Endothelial cell of umbilical vein (primary cell): ENCODE measurements around the gene IL10RA. TPM values are rescaled to one million over a fixed set of nuclear protein-coding genes. Genes with fewer than 3 reads are reported as not detected.

Source experiments
- BruUV-seq: library from RNA; stranded (reverse); fragments of 400-500 nt; replicated peaks from 2 replicates; lab custom pipeline; 2021; lab: Mats Ljungman, UMichigan
- CTCF ChIA-PET: fragments of 300-600, 350-600 bp; sonication (Branson Sonifier 250); formaldehyde crosslinking; loops from one replicate; lab custom pipeline; 2021; ENCODE audit warnings: antibody characterized with exemption, inconsistent platforms; lab: Charles Lee
- POLR2A ChIA-PET: fragments of 300-600, 350-600 bp; sonication (Branson Sonifier 250); formaldehyde crosslinking; loops from one replicate; lab custom pipeline; 2021; ENCODE audit warnings: antibody characterized with exemption, inconsistent platforms; lab: Charles Lee
- DNase-seq: peaks from one replicate; pipeline ENCODE4 v3.0.0-alpha.2; 2011; ENCODE audit warnings: low read depth, low spot score
- FAIRE-seq: peaks from 2 replicates; lab custom pipeline; 2011; peaks lifted over from hg19 to GRCh38; lab: Jason Lieb, UNC
- H2AFZ ChIP-seq: 2 replicates; pipeline ENCODE4 v1.6.0; 2012; ENCODE audit warnings: low read depth, low read length, control low read depth, inconsistent platforms
- H3K27ac ChIP-seq: 2 replicates; pipeline ENCODE4 v1.5.1; 2011; ENCODE audit warnings: low read depth, mild to moderate bottlenecking, control low read depth, low read length, moderate library complexity; ENCODE audit not compliant: insufficient read depth
- H3K27me3 ChIP-seq, 2 experiments: 2 replicates each; pipeline versions ENCODE4 v1.6.0 to v1.6.1; 2011; ENCODE audit warnings: low read length in 2 of 2, mixed read lengths in 1 of 2; ENCODE audit not compliant: control insufficient read depth in 2 of 2, insufficient read depth in 2 of 2
- H3K36me3 ChIP-seq, 2 experiments: 2 replicates in 1 of 2; 3 replicates in 1 of 2; pipeline ENCODE4 v1.5.1; 2011; ENCODE audit warnings: low read length in 2 of 2, mild to moderate bottlenecking in 1 of 2, moderate library complexity in 1 of 2; ENCODE audit not compliant: control insufficient read depth in 2 of 2, insufficient read depth in 2 of 2; ENCODE audit errors: extremely low read depth in 1 of 2
- H3K4me1 ChIP-seq: 3 replicates; pipeline ENCODE4 v1.5.1; 2011; ENCODE audit warnings: mild to moderate bottlenecking, low read length; ENCODE audit not compliant: control insufficient read depth, insufficient read depth; ENCODE audit errors: extremely low read depth
- H3K4me2 ChIP-seq: 2 replicates; pipeline ENCODE4 v1.6.1; 2011; ENCODE audit warnings: low read length, control low read depth, mixed read lengths; ENCODE audit not compliant: insufficient read depth
- H3K4me3 ChIP-seq, 3 experiments: fragments of 200-600 bp in 1 of 3; sonication (generic), shearing (Covaris generic) in 1 of 3; replicated peaks in 1 of 3; 2 replicates each; pipeline ENCODE4 v1.5.1; 2011 to 2016; ENCODE audit warnings: control low read depth in 3 of 3, low read length in 3 of 3, mild to moderate bottlenecking in 2 of 3, inconsistent platforms in 1 of 3, low read depth in 1 of 3, moderate library complexity in 1 of 3; ENCODE audit not compliant: insufficient read depth in 1 of 3
- H3K79me2 ChIP-seq: 2 replicates; pipeline ENCODE4 v1.6.0; 2012; ENCODE audit warnings: low read length, inconsistent platforms; ENCODE audit not compliant: control insufficient read depth, insufficient read depth
- H3K9ac ChIP-seq: replicated peaks from 2 replicates; pipeline ENCODE3; 2011; ENCODE audit warnings: low read length, control low read depth; ENCODE audit not compliant: insufficient read depth; ENCODE audit errors: extremely low read depth
- H3K9me1 ChIP-seq: replicated peaks from 3 replicates; pipeline ENCODE4 v1.6.0; 2011; ENCODE audit warnings: mild to moderate bottlenecking, low read length; ENCODE audit not compliant: control insufficient read depth, insufficient read depth; ENCODE audit errors: extremely low read depth
- H3K9me3 ChIP-seq: replicated peaks from 2 replicates; pipeline ENCODE4 v1.5.1; 2012; ENCODE audit warnings: low read length, inconsistent platforms; ENCODE audit not compliant: control insufficient read depth, insufficient read depth
- H4K20me1 ChIP-seq: replicated peaks from 2 replicates; pipeline ENCODE3; 2011; ENCODE audit warnings: mild to moderate bottlenecking, low read length; ENCODE audit not compliant: control insufficient read depth, insufficient read depth; ENCODE audit errors: extremely low read depth
- EZH2 ChIP-seq: IDR thresholded peaks from 2 replicates; pipeline ENCODE4 v1.6.1; 2012; ENCODE audit warnings: borderline replicate concordance, low read depth, mild to moderate bottlenecking, moderate library complexity, low read length, inconsistent platforms; ENCODE audit not compliant: severe bottlenecking
- FOS ChIP-seq: IDR thresholded peaks from 2 replicates; pipeline ENCODE4 v1.6.1; 2011; ENCODE audit warnings: mild to moderate bottlenecking, low read length, moderate library complexity, borderline replicate concordance; ENCODE audit not compliant: insufficient read depth
- GATA2 ChIP-seq: IDR thresholded peaks from 2 replicates; pipeline ENCODE4 v1.7.0; 2011; ENCODE audit warnings: low read depth, mild to moderate bottlenecking, moderate library complexity, mixed read lengths, low read length; ENCODE audit not compliant: insufficient read length, insufficient read depth
- JUN ChIP-seq: IDR thresholded peaks from 2 replicates; pipeline ENCODE4 v1.6.1; 2011; ENCODE audit warnings: borderline replicate concordance, low read depth; ENCODE audit not compliant: insufficient read length, insufficient read depth
- MYC ChIP-seq: IDR thresholded peaks from one replicate; pipeline ENCODE4 v1.6.1; 2011; ENCODE audit warnings: mild to moderate bottlenecking, low read depth, low read length
- POLR2A ChIP-seq: IDR thresholded peaks from 2 replicates; pipeline ENCODE4 v1.6.1; 2012; ENCODE audit warnings: low read depth, mild to moderate bottlenecking, control low read depth, low read length
- POLR2AphosphoS5 ChIP-seq: IDR thresholded peaks from 2 replicates; pipeline ENCODE4 v1.6.1; 2012; ENCODE audit warnings: low read depth, mild to moderate bottlenecking, control low read depth, low read length, moderate library complexity; ENCODE audit not compliant: insufficient read depth
- dilution Hi-C: fragments of 300-500 bp; cut with MboI; formaldehyde crosslinking; loops from one replicate; pipeline ENCODE4 v1.15.0; 2019; ENCODE audit warnings: low sequenced_read_pairs; ENCODE audit not compliant: extremely low pct_ligation_motif_present
- intact Hi-C: fragments of 100-400 bp; cut with micrococcal nuclease; formaldehyde crosslinking; loops from one replicate; pipeline ENCODE4 v1.10.0; 2022
- polyA plus RNA-seq, 4 experiments: library from polyadenylated mRNA; depleted of rRNA in 3 of 4; stranded (reverse) in 3 of 4; unstranded in 1 of 4; fragments of >200 nt; gene quantifications; 2 replicates each; pipeline versions ENCODE4 v1.2.1 to v1.2.3, GENCODE V29; 2011 to 2012; ENCODE audit warnings: missing spikeins in 1 of 4
- total RNA-seq: library from RNA; stranded (reverse); gene quantifications from 2 replicates; pipeline ENCODE4 v1.2.3, GENCODE V29; 2021
- TF ChIP-seq, protein P1 (sequence below): IDR thresholded peaks from 2 replicates; pipeline ENCODE4 v1.6.1; 2011; ENCODE audit not compliant: insufficient read depth, insufficient read length
- TF ChIP-seq, protein P2 (sequence below), 2 donors: IDR thresholded peaks; 1 replicate in 1 of 2; 2 replicates in 1 of 2; pipeline ENCODE4 v1.5.1; 2011; ENCODE audit warnings: low read length in 2 of 2, mild to moderate bottlenecking in 2 of 2, moderate library complexity in 2 of 2, control low read depth in 1 of 2, inconsistent platforms in 1 of 2, low read depth in 1 of 2; ENCODE audit not compliant: insufficient read depth in 1 of 2; ENCODE audit errors: extremely low read depth in 1 of 2

IL10RA gene
- total and polyA plus RNA-seq, 2 donors (not counting 3 experiments of a cell fraction or from before 2014, with no cell fraction given), result 0.04 TPM; not detected in 1

DNA sequence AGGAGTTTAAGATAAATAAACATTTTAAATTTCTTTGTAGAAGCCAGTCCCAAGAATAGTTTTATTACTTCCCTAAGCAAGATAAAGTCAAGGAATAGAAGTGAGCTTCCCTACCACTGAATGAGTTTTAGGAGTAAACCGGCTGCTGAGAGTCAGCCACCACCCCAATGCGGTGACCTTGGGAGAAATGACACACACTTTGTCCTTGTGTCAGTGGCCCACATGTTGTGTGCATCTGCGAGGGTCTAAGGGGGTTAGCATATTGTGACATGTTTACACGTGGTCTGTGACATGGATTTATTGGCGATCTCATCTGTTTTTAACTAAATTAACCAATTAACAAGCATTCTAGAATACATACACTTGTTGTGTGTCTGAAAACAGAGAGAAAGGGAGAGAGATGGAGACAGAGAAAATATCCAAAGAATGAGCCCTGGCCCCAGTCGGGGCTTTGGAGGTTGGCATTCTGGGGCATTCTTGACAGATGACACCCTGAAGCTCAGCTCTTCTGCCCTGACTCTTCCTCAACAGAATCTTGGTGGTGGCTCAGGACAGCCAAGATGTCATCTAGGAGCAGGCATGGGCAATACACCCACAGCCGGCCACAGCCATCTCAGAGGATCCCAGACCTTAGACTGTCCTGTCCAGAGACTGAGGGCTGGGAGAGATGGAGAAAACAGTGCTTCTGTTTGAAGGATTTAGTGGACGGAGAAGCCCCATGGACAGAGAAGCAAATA, 60.9 kb downstream of the IL10RA start:
- Histone ChIP-seq H3K9me1 (no peaks in the 10 kb centered on the region), H3K36me3 (no peaks in the 10 kb centered on the region), H4K20me1 (no peaks in the 10 kb centered on the region), H3K9me3 (no peaks in the 10 kb centered on the region), H3K27me3 (peaks cover 15 to 22% of the 10 kb centered on the region in 2 experiments), H3K79me2 (no peaks in the 10 kb centered on the region), H3K27ac (no peak overlapping the region), H2AFZ (no peak overlapping the region), H3K4me1 (no peaks in the 10 kb centered on the region), H3K4me2 (no peak overlapping the region), H3K9ac (no peak overlapping the region), H3K4me3 (no peak overlapping the region)
- POLR2A ChIA-PET, result no interaction called here
- intact Hi-C loops (no loop called here), dilution Hi-C loops (no loop called here)
- DNase-seq (no peak), FAIRE-seq (no peak)
- CTCF ChIA-PET, result interaction anchor here (1.3 to 8.0 kb wide), 4 partner anchors 10 to 238 kb away, joined by 3 to 213 read pairs (median 7); no protein-coding TSS in a partner anchor
- no TSS peak for BruUV-seq
- TF ChIP-seq EZH2 (no peak), JUN (no peak), FOS (no peak), POLR2A (no peak), MYC (no peak), GATA2 (no peak), POLR2AphosphoS5 (no peak)
- TF ChIP-seq, protein P1, sequence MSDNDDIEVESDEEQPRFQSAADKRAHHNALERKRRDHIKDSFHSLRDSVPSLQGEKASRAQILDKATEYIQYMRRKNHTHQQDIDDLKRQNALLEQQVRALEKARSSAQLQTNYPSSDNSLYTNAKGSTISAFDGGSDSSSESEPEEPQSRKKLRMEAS, result no peak
- TF ChIP-seq, protein P2, sequence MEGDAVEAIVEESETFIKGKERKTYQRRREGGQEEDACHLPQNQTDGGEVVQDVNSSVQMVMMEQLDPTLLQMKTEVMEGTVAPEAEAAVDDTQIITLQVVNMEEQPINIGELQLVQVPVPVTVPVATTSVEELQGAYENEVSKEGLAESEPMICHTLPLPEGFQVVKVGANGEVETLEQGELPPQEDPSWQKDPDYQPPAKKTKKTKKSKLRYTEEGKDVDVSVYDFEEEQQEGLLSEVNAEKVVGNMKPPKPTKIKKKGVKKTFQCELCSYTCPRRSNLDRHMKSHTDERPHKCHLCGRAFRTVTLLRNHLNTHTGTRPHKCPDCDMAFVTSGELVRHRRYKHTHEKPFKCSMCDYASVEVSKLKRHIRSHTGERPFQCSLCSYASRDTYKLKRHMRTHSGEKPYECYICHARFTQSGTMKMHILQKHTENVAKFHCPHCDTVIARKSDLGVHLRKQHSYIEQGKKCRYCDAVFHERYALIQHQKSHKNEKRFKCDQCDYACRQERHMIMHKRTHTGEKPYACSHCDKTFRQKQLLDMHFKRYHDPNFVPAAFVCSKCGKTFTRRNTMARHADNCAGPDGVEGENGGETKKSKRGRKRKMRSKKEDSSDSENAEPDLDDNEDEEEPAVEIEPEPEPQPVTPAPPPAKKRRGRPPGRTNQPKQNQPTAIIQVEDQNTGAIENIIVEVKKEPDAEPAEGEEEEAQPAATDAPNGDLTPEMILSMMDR (IDR thresholded peaks at IDR 0.05; ENCODE audit: extremely low read depth in 1 of 2, insufficient read depth in 1 of 2, low read depth in 1 of 2, low read length in 2 of 2), result no peak
